ENCODE data around the gene CACNA1C. TPM values are rescaled to one million over a fixed set of nuclear protein-coding genes. Genes with fewer than 3 reads are reported as not detected.

Gene CACNA1C
- total and polyA plus RNA-seq, 2 donors (not counting 1 experiment from before 2014, with no cell fraction given): 0.01 to 0.02 TPM

DNA sequence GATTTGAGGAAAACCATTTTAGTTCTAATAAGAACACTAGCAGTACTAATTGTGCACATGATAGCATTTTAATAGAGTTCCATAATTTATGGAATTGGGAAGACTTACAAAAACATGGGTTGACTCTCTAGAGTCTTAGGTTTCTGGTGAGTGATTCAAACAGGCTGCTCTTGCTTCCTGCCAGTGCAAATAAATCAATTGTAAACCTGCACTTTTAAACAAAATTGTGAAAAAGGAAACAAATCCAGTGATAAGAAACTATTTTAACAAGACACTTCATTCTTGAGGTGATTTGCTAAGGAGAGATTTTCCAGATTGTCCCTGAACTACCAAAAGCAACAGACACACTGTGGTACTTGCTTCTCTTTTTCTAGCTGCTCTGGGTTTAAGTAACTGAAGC is 112.2 kb downstream of the CACNA1C start:
- peaks cover 24% of the 10 kb centered on the region for H3K27me3 Mint-ChIP-seq
- H3K4me3 ChIP-seq (ENCODE audit: control extremely low read depth in 1 of 5, extremely low read depth in 1 of 5, insufficient read depth in 1 of 5, low read depth in 2 of 5, low read length in 4 of 5): no peak overlapping the region
- no peaks in the 10 kb centered on the region for H3K4me1 Mint-ChIP-seq
- no peak overlapping the region for H2AFZ ChIP-seq (ENCODE audit: insufficient read depth, low read depth, low read length, poor library complexity, severe bottlenecking)
- no peaks in the 10 kb centered on the region for H3K79me2 ChIP-seq (ENCODE audit: control insufficient read depth, insufficient read depth, low read length)
- no peaks in the 10 kb centered on the region for H3K36me3 ChIP-seq (replicated peaks in 1 of 2; ENCODE audit: control extremely low read depth in 1 of 2, control insufficient read depth in 1 of 2, extremely low read depth in 1 of 2, insufficient read depth in 2 of 2, low read length in 1 of 2)
- no peaks in the 10 kb centered on the region for H3K27me3 ChIP-seq (replicated peaks in 1 of 4; ENCODE audit: control extremely low read depth in 1 of 4, control insufficient read depth in 3 of 4, insufficient read depth in 4 of 4, low read length in 3 of 4)
- H3K4me2 ChIP-seq (replicated peaks; ENCODE audit: low read depth, low read length, poor library complexity, severe bottlenecking): no peak overlapping the region
- no peak overlapping the region for H3K27ac Mint-ChIP-seq
- H3K27ac ChIP-seq (ENCODE audit: low read length in 2 of 2): no peak overlapping the region
- POLR2A ChIA-PET: no interaction called here
- H3K9ac ChIP-seq (ENCODE audit: low read length): no peak overlapping the region
- ATAC-seq (ENCODE audit: low read depth): no peak
- no peaks in the 10 kb centered on the region for H4K20me1 ChIP-seq (ENCODE audit: control insufficient read depth, insufficient read depth, low read length, poor library complexity, severe bottlenecking)
- no peak overlapping the region for H3K4me3 Mint-ChIP-seq
- peaks cover 0 to 16% (median 9%) of the 10 kb centered on the region in 3 donors for H3K9me3 ChIP-seq (ENCODE audit: control extremely low read depth in 1 of 3, control insufficient read depth in 2 of 3, insufficient read depth in 1 of 3, low read length in 2 of 3)
- TF ChIP-seq, protein P1, sequence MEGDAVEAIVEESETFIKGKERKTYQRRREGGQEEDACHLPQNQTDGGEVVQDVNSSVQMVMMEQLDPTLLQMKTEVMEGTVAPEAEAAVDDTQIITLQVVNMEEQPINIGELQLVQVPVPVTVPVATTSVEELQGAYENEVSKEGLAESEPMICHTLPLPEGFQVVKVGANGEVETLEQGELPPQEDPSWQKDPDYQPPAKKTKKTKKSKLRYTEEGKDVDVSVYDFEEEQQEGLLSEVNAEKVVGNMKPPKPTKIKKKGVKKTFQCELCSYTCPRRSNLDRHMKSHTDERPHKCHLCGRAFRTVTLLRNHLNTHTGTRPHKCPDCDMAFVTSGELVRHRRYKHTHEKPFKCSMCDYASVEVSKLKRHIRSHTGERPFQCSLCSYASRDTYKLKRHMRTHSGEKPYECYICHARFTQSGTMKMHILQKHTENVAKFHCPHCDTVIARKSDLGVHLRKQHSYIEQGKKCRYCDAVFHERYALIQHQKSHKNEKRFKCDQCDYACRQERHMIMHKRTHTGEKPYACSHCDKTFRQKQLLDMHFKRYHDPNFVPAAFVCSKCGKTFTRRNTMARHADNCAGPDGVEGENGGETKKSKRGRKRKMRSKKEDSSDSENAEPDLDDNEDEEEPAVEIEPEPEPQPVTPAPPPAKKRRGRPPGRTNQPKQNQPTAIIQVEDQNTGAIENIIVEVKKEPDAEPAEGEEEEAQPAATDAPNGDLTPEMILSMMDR (IDR thresholded peaks at IDR 0.05): no peak
- TF ChIP-seq EZH2 (IDR thresholded peaks at IDR 0.05; ENCODE audit: borderline replicate concordance, insufficient read depth, low read depth, low read length, poor library complexity, severe bottlenecking): no peak
- CTCF ChIA-PET: no interaction called here
- H3K4me1 ChIP-seq (ENCODE audit: control insufficient read depth in 2 of 2, insufficient read depth in 2 of 2, low read length in 2 of 2): no peaks in the 10 kb centered on the region
- DNase-seq: no peak
- intact Hi-C loops (cut with micrococcal nuclease): no loop called here
- peaks cover 13% of the 10 kb centered on the region for H3K9me3 Mint-ChIP-seq (ENCODE audit: insufficient read depth)

DNA sequence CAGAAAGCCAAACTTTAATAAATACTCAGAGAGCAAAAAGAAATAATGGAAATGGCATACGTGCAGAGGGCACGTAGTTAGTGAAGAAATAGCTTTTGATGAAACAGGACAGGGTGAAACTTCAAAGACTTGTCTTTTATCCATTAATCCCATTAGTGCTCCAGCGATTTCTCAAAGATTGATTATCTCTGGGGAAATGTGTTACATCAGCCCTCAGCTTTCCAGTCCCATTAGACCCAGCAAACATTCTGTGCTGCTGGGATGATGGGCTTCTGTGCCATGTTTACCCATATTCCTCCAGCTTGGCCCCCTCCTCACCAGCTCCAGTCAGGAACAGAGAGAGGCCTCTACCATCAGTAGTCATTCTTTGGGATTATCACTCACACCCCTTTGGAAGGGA is 113.1 kb downstream of the CACNA1C start:
- Histone ChIP-seq H3K4me2 (replicated peaks; ENCODE audit: low read depth, low read length, poor library complexity, severe bottlenecking) (no peak overlapping the region), H3K9ac (ENCODE audit: low read length) (no peak overlapping the region), H3K36me3 (replicated peaks in 1 of 2; ENCODE audit: control extremely low read depth in 1 of 2, control insufficient read depth in 1 of 2, extremely low read depth in 1 of 2, insufficient read depth in 2 of 2, low read length in 1 of 2) (no peaks in the 10 kb centered on the region), H4K20me1 (ENCODE audit: control insufficient read depth, insufficient read depth, low read length, poor library complexity, severe bottlenecking) (no peaks in the 10 kb centered on the region), H2AFZ (ENCODE audit: insufficient read depth, low read depth, low read length, poor library complexity, severe bottlenecking) (no peak overlapping the region), H3K27ac (ENCODE audit: low read length in 2 of 2) (no peak overlapping the region), H3K27me3 (replicated peaks in 1 of 4; ENCODE audit: control extremely low read depth in 1 of 4, control insufficient read depth in 3 of 4, insufficient read depth in 4 of 4, low read length in 3 of 4) (no peaks in the 10 kb centered on the region), H3K9me3 (ENCODE audit: control extremely low read depth in 1 of 3, control insufficient read depth in 2 of 3, insufficient read depth in 1 of 3, low read length in 2 of 3) (peaks cover 0 to 16% (median 9%) of the 10 kb centered on the region in 3 donors), H3K4me3 (ENCODE audit: control extremely low read depth in 1 of 5, extremely low read depth in 1 of 5, insufficient read depth in 1 of 5, low read depth in 2 of 5, low read length in 4 of 5) (no peak overlapping the region), H3K79me2 (ENCODE audit: control insufficient read depth, insufficient read depth, low read length) (no peaks in the 10 kb centered on the region), H3K4me1 (ENCODE audit: control insufficient read depth in 2 of 2, insufficient read depth in 2 of 2, low read length in 2 of 2) (no peaks in the 10 kb centered on the region)
- intact Hi-C loops (cut with micrococcal nuclease): no loop called here
- peaks cover 13% of the 10 kb centered on the region for H3K9me3 Mint-ChIP-seq (ENCODE audit: insufficient read depth)
- WGBS (ENCODE audit: insufficient coverage): no CpG with 5 or more reads among the region's 3 CpGs
- no peak overlapping the region for H3K4me3 Mint-ChIP-seq
- TF ChIP-seq EZH2 (IDR thresholded peaks at IDR 0.05; ENCODE audit: borderline replicate concordance, insufficient read depth, low read depth, low read length, poor library complexity, severe bottlenecking): no peak
- TF ChIP-seq, protein P1 (IDR thresholded peaks at IDR 0.05): no peak
- H3K4me1 Mint-ChIP-seq: no peaks in the 10 kb centered on the region
- ChIA-PET CTCF (no interaction called here), POLR2A (no interaction called here)
- no peak for ATAC-seq (ENCODE audit: low read depth)
- no peak overlapping the region for H3K27ac Mint-ChIP-seq
- peaks cover 24% of the 10 kb centered on the region for H3K27me3 Mint-ChIP-seq
- DNase-seq: no peak

All from B cell (primary cell).